ENCODE measurements around the gene PLPPR3.

Gene PLPPR3

GRCh38 chr19:795073-795611 is 26.6 kb downstream of the PLPPR3 start:
- no peak for DNase-seq

GRCh38 chr19:793806-794205 is 27.9 kb downstream of the PLPPR3 start:
- no peak for DNase-seq

- no peak for DNase-seq
Measured at GRCh38 chr19:792306-792885, 29.4 kb downstream of the PLPPR3 start.

- DNase-seq = no peak
Measured at GRCh38 chr19:791567-792305, 30.0 kb downstream of the PLPPR3 start.

GRCh38 chr19:791007-791566 is 30.7 kb downstream of the PLPPR3 start:
- DNase-seq = no peak

GRCh38 chr19:789701-790060 is 32.1 kb downstream of the PLPPR3 start:
- DNase-seq = no peak

GRCh38 chr19:788983-789700 is 32.6 kb downstream of the PLPPR3 start:
- DNase-seq = peak; percentile 27

- no peak for DNase-seq
Measured at GRCh38 chr19:788686-788982, 33.1 kb downstream of the PLPPR3 start.

GRCh38 chr19:787536-787935 is 34.2 kb downstream of the PLPPR3 start:
- DNase-seq = no peak

GRCh38 chr19:784541-784940 is 37.2 kb downstream of the PLPPR3 start:
- DNase-seq = no peak

GRCh38 chr19:782878-783668 is 38.7 kb downstream of the PLPPR3 start:
- DNase-seq = no peak

- DNase-seq = peak; percentile 74
Measured at GRCh38 chr19:782185-782877, 39.4 kb downstream of the PLPPR3 start.

GRCh38 chr19:781800-782184 is 40.0 kb downstream of the PLPPR3 start:
- DNase-seq = no peak

- no peak for DNase-seq
Measured at GRCh38 chr19:780935-781334, 40.8 kb downstream of the PLPPR3 start.

- peak; percentile 92 for DNase-seq
Measured at GRCh38 chr19:778910-779653, 42.7 kb downstream of the PLPPR3 start.

- DNase-seq = no peak
Measured at GRCh38 chr19:776549-776948, 45.2 kb downstream of the PLPPR3 start.

GRCh38 chr19:772730-773436 is 48.9 kb downstream of the PLPPR3 start:
- no peak for DNase-seq

- no peak for DNase-seq
Measured at GRCh38 chr19:772063-772462, 49.7 kb downstream of the PLPPR3 start.

GRCh38 chr19:771332-771785 is 50.4 kb downstream of the PLPPR3 start:
- DNase-seq = peak; percentile 42

- DNase-seq = no peak
Measured at GRCh38 chr19:769616-770015, 52.1 kb downstream of the PLPPR3 start.

GRCh38 chr19:768424-768823 is 53.3 kb downstream of the PLPPR3 start:
- peak; percentile 86 for DNase-seq

All from fibroblast of skin of right quadriceps (primary cell).